ENCODE results near the gene NOP10. TPM values are rescaled to one million over a fixed set of nuclear protein-coding genes. Genes with fewer than 3 reads are reported as not detected.

NOP10 gene
- total and polyA plus RNA-seq, 2 of the 13 experiments (the other 11 are each of a cell fraction or from before 2014, with no cell fraction given), result 239 to 369 TPM

GRCh38 chr15:34367101-34368081 is 24.5 kb upstream of the NOP10 start, which contains the start of gene LPCAT4 (continued):
- TF ChIP-seq, protein P1, sequence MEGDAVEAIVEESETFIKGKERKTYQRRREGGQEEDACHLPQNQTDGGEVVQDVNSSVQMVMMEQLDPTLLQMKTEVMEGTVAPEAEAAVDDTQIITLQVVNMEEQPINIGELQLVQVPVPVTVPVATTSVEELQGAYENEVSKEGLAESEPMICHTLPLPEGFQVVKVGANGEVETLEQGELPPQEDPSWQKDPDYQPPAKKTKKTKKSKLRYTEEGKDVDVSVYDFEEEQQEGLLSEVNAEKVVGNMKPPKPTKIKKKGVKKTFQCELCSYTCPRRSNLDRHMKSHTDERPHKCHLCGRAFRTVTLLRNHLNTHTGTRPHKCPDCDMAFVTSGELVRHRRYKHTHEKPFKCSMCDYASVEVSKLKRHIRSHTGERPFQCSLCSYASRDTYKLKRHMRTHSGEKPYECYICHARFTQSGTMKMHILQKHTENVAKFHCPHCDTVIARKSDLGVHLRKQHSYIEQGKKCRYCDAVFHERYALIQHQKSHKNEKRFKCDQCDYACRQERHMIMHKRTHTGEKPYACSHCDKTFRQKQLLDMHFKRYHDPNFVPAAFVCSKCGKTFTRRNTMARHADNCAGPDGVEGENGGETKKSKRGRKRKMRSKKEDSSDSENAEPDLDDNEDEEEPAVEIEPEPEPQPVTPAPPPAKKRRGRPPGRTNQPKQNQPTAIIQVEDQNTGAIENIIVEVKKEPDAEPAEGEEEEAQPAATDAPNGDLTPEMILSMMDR (CRISPR knock-in tag; IDR thresholded peaks at IDR 0.05), result peak; percentile 98
- TF ChIP-seq ZNF577 (CRISPR knock-in tag; IDR thresholded peaks at IDR 0.05; ENCODE audit: borderline replicate concordance, low read depth) (no peak), ZNF18 (CRISPR knock-in tag; IDR thresholded peaks at IDR 0.05; ENCODE audit: insufficient replicate concordance) (no peak), CHD2 (IDR thresholded peaks at IDR 0.05; ENCODE audit: low read depth, low read length) (no peak), KLF6 (CRISPR knock-in tag; IDR thresholded peaks at IDR 0.05) (no peak), PAF1 (CRISPR knock-in tag; IDR thresholded peaks at IDR 0.05) (no peak), KDM6A (CRISPR knock-in tag; IDR thresholded peaks at IDR 0.05; ENCODE audit: low read depth) (no peak), SRSF4 (IDR thresholded peaks at IDR 0.05; ENCODE audit: low read depth, low read length, poor library complexity, severe bottlenecking) (no peak), HES4 (CRISPR knock-in tag; IDR thresholded peaks at IDR 0.05; ENCODE audit: borderline replicate concordance) (no peak; the same call in 1 of the 2 replicates), CSRNP2 (CRISPR knock-in tag; conservative IDR thresholded peaks at IDR 0.05; ENCODE audit: low read depth) (no peak), ZNF557 (CRISPR knock-in tag; IDR thresholded peaks at IDR 0.05) (no peak), IRF1 (CRISPR knock-in tag; IDR thresholded peaks at IDR 0.05; ENCODE audit: low read depth) (no peak), GTF3A (CRISPR knock-in tag; conservative IDR thresholded peaks at IDR 0.05) (no peak), HNF4A (CRISPR knock-in tag; IDR thresholded peaks at IDR 0.05) (no peak), ZNF30 (CRISPR knock-in tag; IDR thresholded peaks at IDR 0.05) (no peak), ZNF367 (CRISPR knock-in tag; IDR thresholded peaks at IDR 0.05; ENCODE audit: borderline replicate concordance) (no peak), FOXO4 (CRISPR knock-in tag; conservative IDR thresholded peaks at IDR 0.05) (no peak), KAT7 (CRISPR knock-in tag; IDR thresholded peaks at IDR 0.05; ENCODE audit: borderline replicate concordance) (peak; percentile 46; the same call in 1 of the 2 replicates), ZNF724P (CRISPR knock-in tag; IDR thresholded peaks at IDR 0.05; ENCODE audit: borderline replicate concordance) (peak; percentile 19; the same call in 1 of the 2 replicates), FIP1L1 (IDR thresholded peaks at IDR 0.05; ENCODE audit: borderline replicate concordance, insufficient read depth, low read depth, low read length) (no peak), ELF4 (CRISPR knock-in tag; IDR thresholded peaks at IDR 0.05; ENCODE audit: borderline replicate concordance) (no peak)
